LNCAP (cell line): Measurements from ENCODE around the gene C6.

Source experiments
- CTCF ChIP-seq: fragments of 450-650 bp; IDR thresholded peaks from 2 replicates; pipeline ENCODE4 v1.5.1; 2017; ENCODE audit warnings: mild to moderate bottlenecking

Gene C6

GRCh38 chr5:41176952-41177351 is 36.4 kb downstream of the C6 start:
- no peak for TF ChIP-seq CTCF

- no peak for TF ChIP-seq CTCF
Measured at GRCh38 chr5:41172012-41172411, 41.3 kb downstream of the C6 start.

GRCh38 chr5:41161271-41161670 is 52.1 kb downstream of the C6 start:
- no peak for TF ChIP-seq CTCF

- no peak for TF ChIP-seq CTCF
Measured at GRCh38 chr5:41157272-41157894, 55.9 kb downstream of the C6 start.

- TF ChIP-seq CTCF = no peak
Measured at GRCh38 chr5:41156739-41157138, 56.6 kb downstream of the C6 start.

GRCh38 chr5:41154491-41154890 is 58.8 kb downstream of the C6 start:
- TF ChIP-seq CTCF = no peak

- TF ChIP-seq CTCF = no peak
Measured at GRCh38 chr5:41151564-41151963, 61.8 kb downstream of the C6 start.

GRCh38 chr5:41148448-41148847 is 64.9 kb downstream of the C6 start:
- TF ChIP-seq CTCF = no peak
